Gastroesophageal sphincter (tissue), 4 donors: Measurements from ENCODE around the gene ZNF611. TPM values are rescaled to one million over a fixed set of nuclear protein-coding genes. Genes with fewer than 3 reads are reported as not detected.
"Not testable (repeated sequence)": the region's sequence is repeated elsewhere in the genome, so short reads cannot be mapped to it uniquely, and the experiment has no call there.

Experiments
- ATAC-seq: fragments of 150-250 bp; one replicate; pipeline ENCODE4 v1.9.1; 2016; ENCODE audit warnings: mild to moderate bottlenecking, moderate library complexity
- H3K27ac ChIP-seq, 4 donors: fragments of 200-600 bp; sonication (generic) in 3 of 4; 1 replicate in 3 of 4; 2 replicates in 1 of 4; pipeline ENCODE4 v1.5.1; 2016 to 2019
- H3K27me3 ChIP-seq: fragments of 200-600 bp; sonication (generic); one replicate; pipeline ENCODE4 v1.5.1; 2019
- H3K36me3 ChIP-seq, 2 donors: fragments of 200-600 bp; sonication (generic); one replicate each; pipeline ENCODE4 v1.5.1; 2019; ENCODE audit warnings: control low read depth in 1 of 2
- H3K4me1 ChIP-seq, 3 donors: fragments of 200-600 bp; sonication (generic); 1 replicate in 2 of 3; 2 replicates in 1 of 3; pipeline ENCODE4 v1.5.1; 2016 to 2019; ENCODE audit warnings: control low read depth in 2 of 3
- H3K4me3 ChIP-seq, 2 donors: fragments of 200-600 bp; sonication (generic); one replicate each; pipeline ENCODE4 v1.5.1; 2019; ENCODE audit warnings: mild to moderate bottlenecking in 1 of 2, moderate library complexity in 1 of 2
- H3K9me3 ChIP-seq, 3 donors: fragments of 200-600 bp; sonication (generic); one replicate each; pipeline ENCODE4 v1.5.1; 2017 to 2019; ENCODE audit warnings: control low read depth in 2 of 3
- CTCF ChIP-seq, 4 experiments: fragments of 200-600 bp in 2 of 4; fragments of 450-650 bp in 2 of 4; sonication (generic) in 1 of 4; IDR thresholded peaks; one replicate each; pipeline ENCODE4 v1.5.1; 2017 to 2019; ENCODE audit warnings: antibody characterized with exemption in 4 of 4, mild to moderate bottlenecking in 2 of 4, moderate library complexity in 2 of 4
- EP300 ChIP-seq: sonication (generic); formaldehyde crosslinking; IDR thresholded peaks from one replicate; pipeline ENCODE4 v1.6.1; 2017; ENCODE audit warnings: antibody characterized with exemption, mild to moderate bottlenecking
- POLR2A ChIP-seq, 2 donors: fragments of 450-650 bp; IDR thresholded peaks; one replicate each; pipeline ENCODE4 v1.6.1; 2017; ENCODE audit warnings: antibody characterized with exemption in 2 of 2, mild to moderate bottlenecking in 2 of 2, moderate library complexity in 1 of 2
- POLR2AphosphoS5 ChIP-seq: sonication (generic); formaldehyde crosslinking; IDR thresholded peaks from one replicate; pipeline ENCODE4 v1.6.1; 2017; ENCODE audit warnings: antibody characterized with exemption
- WGBS, 2 donors: methylation state at CpG; one replicate each; pipeline ENCODE4 v1.1.5; 2018; ENCODE audit warnings: low coverage in 1 of 2; 5-methylcytosine and 5-hydroxymethylcytosine counted together
- total RNA-seq, 4 donors: library from RNA; depleted of rRNA; stranded (reverse); fragments of >200 nt; gene quantifications; one replicate each; pipeline ENCODE4 v1.1.0, GENCODE V29; 2016

The ZNF611 gene
- total RNA-seq, 4 donors from 2014 or later, result 4.8 to 14.6 (median 9.7) TPM

DNA sequence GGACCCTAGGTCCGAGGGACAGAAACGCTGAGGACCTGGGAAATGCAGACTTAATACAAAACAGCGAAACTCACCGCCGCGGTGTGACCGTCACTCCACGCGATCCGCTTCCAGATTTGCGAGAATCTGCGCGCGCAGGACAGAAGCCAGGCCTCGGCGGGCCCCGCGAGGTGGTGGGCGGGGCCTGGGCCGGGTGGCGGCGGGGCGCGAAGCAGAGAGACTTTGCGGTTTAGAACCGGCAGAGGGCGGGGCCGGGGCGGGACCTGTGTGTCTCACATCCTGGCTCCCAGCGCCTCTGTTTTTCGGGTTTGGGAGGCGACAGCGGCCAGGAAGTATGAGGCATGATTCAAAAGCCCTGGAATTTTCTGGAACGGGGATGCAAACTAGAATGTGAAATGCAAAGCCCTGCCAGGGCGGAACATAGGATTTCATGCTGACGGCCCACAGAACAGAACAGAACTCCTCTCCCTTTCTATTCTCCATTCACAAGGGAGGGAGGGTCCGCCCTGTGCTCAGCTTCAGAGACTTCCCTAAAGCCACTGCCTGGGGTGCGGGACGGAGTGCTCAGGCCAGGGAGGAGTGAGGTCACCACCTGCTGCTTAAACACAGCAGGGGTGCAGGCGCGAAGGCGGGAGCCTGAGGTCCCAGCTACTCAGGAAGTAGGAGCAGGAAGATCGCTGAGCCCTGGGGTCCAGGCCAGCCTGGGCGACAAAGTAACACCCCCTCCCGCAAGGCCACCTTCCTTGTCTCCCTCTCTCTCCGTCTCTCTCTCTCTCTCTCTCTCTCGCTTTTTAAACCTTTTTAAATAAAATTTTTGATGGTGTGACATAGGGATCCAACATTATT is 44.3 kb downstream of the ZNF611 start:
- Histone ChIP-seq H3K9me3 (no peaks in the 10 kb centered on the region), H3K27ac (peak overlapping the region; percentile 70 to 98 (median 93)), H3K4me3 (peak overlapping the region; percentile 50 to 74), H3K27me3 (no peaks in the 10 kb centered on the region), H3K36me3 (no peaks in the 10 kb centered on the region), H3K4me1 (peaks cover 0 to 48% (median 14%) of the 10 kb centered on the region in 3 donors)
- 0 to 5% methylated on average over 7 of the region's 47 CpGs for WGBS, 2 donors
- ATAC-seq, result peak; percentile 99
- TF ChIP-seq POLR2AphosphoS5, result peak; percentile 76
- TF ChIP-seq EP300, result no peak
- TF ChIP-seq CTCF (IDR thresholded peaks at IDR 0.05), result peak in 3 of 4 experiments; percentile 20 to 70 (median 43)
- TF ChIP-seq POLR2A (IDR thresholded peaks at IDR 0.05), result peak; percentile 43

GRCh38 chr19:52689843-52690368 is 44.9 kb downstream of the ZNF611 start:
- no peaks in the 10 kb centered on the region for H3K27me3 ChIP-seq
- ATAC-seq, result peak; percentile 7
- H3K4me3 ChIP-seq, result peak overlapping the region; percentile 50 to 74
- H3K4me1 ChIP-seq, result peaks cover 0 to 55% (median 14%) of the 10 kb centered on the region in 3 donors
- TF ChIP-seq EP300 (no peak), CTCF (IDR thresholded peaks at IDR 0.05) (no peak), POLR2A (IDR thresholded peaks at IDR 0.05) (no peak), POLR2AphosphoS5 (no peak)
- 0% methylated on average over 4 to 6 of the region's 32 CpGs for WGBS, 2 donors
- no peaks in the 10 kb centered on the region for H3K9me3 ChIP-seq
- peak overlapping the region; percentile 67 to 98 (median 93) for H3K27ac ChIP-seq
- no peaks in the 10 kb centered on the region for H3K36me3 ChIP-seq

- not testable (repeated sequence) for H3K36me3 ChIP-seq, H3K27me3 ChIP-seq, ATAC-seq, H3K9me3 ChIP-seq
- Histone ChIP-seq H3K27ac (peak overlapping the region; percentile 67 to 98 (median 93)), H3K4me1 (peaks cover 0 to 61% (median 14%) of the 10 kb centered on the region in 3 donors), H3K4me3 (peak overlapping the region; percentile 50 to 74)
- WGBS, 2 donors, result 4 to 9% methylated on average over 5 of the region's 6 CpGs
Measured at GRCh38 chr19:52688925-52689796, 45.7 kb downstream of the ZNF611 start.

- TF ChIP-seq POLR2A (IDR thresholded peaks at IDR 0.05), result no peak
- no peak for TF ChIP-seq EP300
- TF ChIP-seq POLR2AphosphoS5, result no peak
- TF ChIP-seq CTCF (IDR thresholded peaks at IDR 0.05), result no peak
- H3K27ac ChIP-seq, result peak overlapping the region in 2 of 4 donors; percentile 92 to 94
- H3K27me3 ChIP-seq, result no peaks in the 10 kb centered on the region
- H3K4me3 ChIP-seq, result no peak overlapping the region
- ATAC-seq, result no peak
- WGBS, 2 donors, result 49 to 59% methylated on average over 2 of the region's 2 CpGs
- peaks cover 0 to 61% (median 14%) of the 10 kb centered on the region in 3 donors for H3K4me1 ChIP-seq
- H3K36me3 ChIP-seq, result no peaks in the 10 kb centered on the region
- H3K9me3 ChIP-seq, result no peaks in the 10 kb centered on the region
Measured at GRCh38 chr19:52688335-52688734, 46.5 kb downstream of the ZNF611 start.

- Histone ChIP-seq H3K27ac (peak overlapping the region in 2 of 4 donors; percentile 92 to 94), H3K4me3 (no peak overlapping the region), H3K27me3 (no peaks in the 10 kb centered on the region), H3K36me3 (no peaks in the 10 kb centered on the region), H3K9me3 (no peaks in the 10 kb centered on the region), H3K4me1 (peaks cover 0 to 61% (median 14%) of the 10 kb centered on the region in 3 donors)
- WGBS, 2 donors, result 84 to 85% methylated on average over 3 of the region's 3 CpGs
- TF ChIP-seq CTCF (IDR thresholded peaks at IDR 0.05) (no peak), POLR2A (IDR thresholded peaks at IDR 0.05) (no peak), POLR2AphosphoS5 (no peak), EP300 (no peak)
- no peak for ATAC-seq
Measured at GRCh38 chr19:52687684-52688083, 47.2 kb downstream of the ZNF611 start.
